GM12878 (cell line): ENCODE measurements around the gene THRB.

Source experiments
- HDGF ChIP-seq: fragments of 450-650 bp; IDR thresholded peaks from 2 replicates; pipeline ENCODE4 v1.6.1; 2016; ENCODE audit warnings: antibody characterized with exemption
- MXI1 ChIP-seq: fragments of 150-350 bp; IDR thresholded peaks from 2 replicates; pipeline ENCODE4 v1.6.1; 2011; ENCODE audit warnings: low read depth, mild to moderate bottlenecking, inconsistent platforms, low read length, improper control_type of control experiment
- TF ChIP-seq, protein P1 (sequence below), 3 experiments: IDR thresholded peaks in 2 of 3; conservative IDR thresholded peaks in 1 of 3; 2 replicates each; pipeline ENCODE4 v1.5.1; 2011; ENCODE audit warnings: low read depth in 3 of 3, low read length in 3 of 3, mild to moderate bottlenecking in 3 of 3, control low read depth in 2 of 3, moderate library complexity in 2 of 3, inconsistent platforms in 1 of 3, mixed read lengths in 1 of 3; ENCODE audit not compliant: control insufficient read depth in 2 of 3, insufficient read depth in 1 of 3; ENCODE audit errors: extremely low read depth in 1 of 3

DNA sequence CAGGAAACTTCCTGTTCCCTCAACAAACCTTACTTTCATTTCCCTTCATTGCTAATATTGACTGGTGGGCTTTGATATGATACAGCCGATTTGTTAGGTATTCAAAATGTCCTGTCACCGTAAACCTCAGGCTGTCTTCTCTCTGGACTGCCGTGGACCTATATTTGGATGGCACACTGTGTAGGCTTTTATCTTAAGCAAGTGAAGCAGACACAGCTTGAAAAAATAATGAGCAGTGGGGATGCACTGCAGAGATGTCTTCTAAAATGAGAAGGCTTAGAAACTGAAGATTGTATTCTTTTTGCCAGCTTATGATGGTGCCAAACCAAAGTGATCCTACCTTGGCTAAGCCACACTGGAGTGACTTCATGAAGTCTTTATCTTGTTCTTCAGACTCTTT is 283.3 kb downstream of the THRB start:
- TF ChIP-seq HDGF (no peak), MXI1 (no peak)
- TF ChIP-seq, protein P1, sequence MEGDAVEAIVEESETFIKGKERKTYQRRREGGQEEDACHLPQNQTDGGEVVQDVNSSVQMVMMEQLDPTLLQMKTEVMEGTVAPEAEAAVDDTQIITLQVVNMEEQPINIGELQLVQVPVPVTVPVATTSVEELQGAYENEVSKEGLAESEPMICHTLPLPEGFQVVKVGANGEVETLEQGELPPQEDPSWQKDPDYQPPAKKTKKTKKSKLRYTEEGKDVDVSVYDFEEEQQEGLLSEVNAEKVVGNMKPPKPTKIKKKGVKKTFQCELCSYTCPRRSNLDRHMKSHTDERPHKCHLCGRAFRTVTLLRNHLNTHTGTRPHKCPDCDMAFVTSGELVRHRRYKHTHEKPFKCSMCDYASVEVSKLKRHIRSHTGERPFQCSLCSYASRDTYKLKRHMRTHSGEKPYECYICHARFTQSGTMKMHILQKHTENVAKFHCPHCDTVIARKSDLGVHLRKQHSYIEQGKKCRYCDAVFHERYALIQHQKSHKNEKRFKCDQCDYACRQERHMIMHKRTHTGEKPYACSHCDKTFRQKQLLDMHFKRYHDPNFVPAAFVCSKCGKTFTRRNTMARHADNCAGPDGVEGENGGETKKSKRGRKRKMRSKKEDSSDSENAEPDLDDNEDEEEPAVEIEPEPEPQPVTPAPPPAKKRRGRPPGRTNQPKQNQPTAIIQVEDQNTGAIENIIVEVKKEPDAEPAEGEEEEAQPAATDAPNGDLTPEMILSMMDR (IDR thresholded peaks at IDR 0.05 in 2 of 3, conservative IDR thresholded peaks at IDR 0.05 in 1 of 3; ENCODE audit: control insufficient read depth in 2 of 3, extremely low read depth in 1 of 3, insufficient read depth in 1 of 3, low read depth in 3 of 3, low read length in 3 of 3), result no peak
